IMR-90 (cell line): Measurements from ENCODE around the gene FNBP1L. TPM values are rescaled to one million over a fixed set of nuclear protein-coding genes. Genes with fewer than 3 reads are reported as not detected.

ENCODE experiments used
- ATAC-seq: fragments of 200-7000 bp; cut with Tn5 transposase; 2 replicates; pipeline ENCODE4 v1.9.1; 2020; ENCODE audit warnings: low read depth, mild to moderate bottlenecking, moderate library complexity
- BruUV-seq: library from RNA; stranded (reverse); fragments of 400-500 nt; replicated peaks from 2 replicates; lab custom pipeline; 2021; lab: Mats Ljungman, UMichigan
- CTCF ChIA-PET: fragments of 300-600 bp; formaldehyde crosslinking; extraction: SDS; loops from one replicate; lab custom pipeline; 2021; ENCODE audit warnings: antibody characterized with exemption; lab: Yijun Ruan, JAX
- POLR2A ChIA-PET: fragments of 300-600 bp; sonication (Branson Sonifier 250); formaldehyde crosslinking; loops from one replicate; lab custom pipeline; 2022; ENCODE audit warnings: antibody characterized with exemption; ENCODE audit not compliant: unreplicated experiment; lab: Charles Lee
- DNase-seq: peaks from one replicate; pipeline ENCODE4 v3.0.0; 2013
- H2AFZ ChIP-seq: replicated peaks from 2 replicates; pipeline ENCODE3; 2013; ENCODE audit warnings: low read length, mild to moderate bottlenecking; ENCODE audit not compliant: poor library complexity
- H2AK5ac ChIP-seq: 2 replicates; pipeline ENCODE4 v1.6.1; 2013; ENCODE audit warnings: low read depth, low read length, inconsistent platforms
- H2AK9ac ChIP-seq: replicated peaks from 2 replicates; pipeline ENCODE3; 2013; ENCODE audit warnings: mild to moderate bottlenecking, low read depth, low read length, moderate library complexity; ENCODE audit not compliant: poor library complexity
- H2BK120ac ChIP-seq: 2 replicates; pipeline ENCODE4 v1.6.1; 2013; ENCODE audit warnings: low read depth, low read length, inconsistent platforms
- H2BK15ac ChIP-seq: 3 replicates; pipeline ENCODE4 v1.6.1; 2013; ENCODE audit warnings: low read depth, low read length, inconsistent platforms
- H2BK20ac ChIP-seq: 2 replicates; pipeline ENCODE4 v1.6.1; 2013; ENCODE audit warnings: low read depth, mild to moderate bottlenecking, inconsistent platforms, low read length, moderate library complexity
- H2BK5ac ChIP-seq: 2 replicates; pipeline ENCODE4 v1.6.1; 2013; ENCODE audit warnings: mild to moderate bottlenecking, low read depth, low read length, inconsistent platforms; ENCODE audit not compliant: poor library complexity, severe bottlenecking
- H3K14ac ChIP-seq: replicated peaks from 2 replicates; pipeline ENCODE4 v1.6.1; 2013; ENCODE audit warnings: low read depth, low read length, inconsistent platforms
- H3K18ac ChIP-seq: 2 replicates; pipeline ENCODE4 v1.6.1; 2013; ENCODE audit warnings: low read depth, low read length, control low read depth
- H3K23ac ChIP-seq: 2 replicates; pipeline ENCODE4 v1.6.1; 2013; ENCODE audit warnings: low read depth, low read length, inconsistent platforms
- H3K27ac ChIP-seq: 2 replicates; pipeline ENCODE4 v1.5.1; 2013; ENCODE audit warnings: mild to moderate bottlenecking, control low read depth, low read length; ENCODE audit not compliant: insufficient read depth
- H3K27me3 ChIP-seq: 2 replicates; pipeline ENCODE4 v1.6.1; 2013; ENCODE audit warnings: low read length; ENCODE audit not compliant: control insufficient read depth, insufficient read depth
- H3K36me3 ChIP-seq: 2 replicates; pipeline ENCODE4 v1.6.1; 2013; ENCODE audit warnings: low read length, mixed read lengths; ENCODE audit not compliant: control insufficient read depth, insufficient read depth
- H3K4ac ChIP-seq: 2 replicates; pipeline ENCODE4 v1.6.1; 2013; ENCODE audit warnings: low read depth, low read length, inconsistent platforms
- H3K4me1 ChIP-seq: 2 replicates; pipeline ENCODE4 v1.6.1; 2013; ENCODE audit warnings: low read length, mixed read lengths; ENCODE audit not compliant: control insufficient read depth, insufficient read depth
- H3K4me2 ChIP-seq: 2 replicates; pipeline ENCODE4 v1.6.1; 2013; ENCODE audit warnings: low read depth, mild to moderate bottlenecking, control low read depth, low read length, moderate library complexity
- H3K4me3 ChIP-seq: 2 replicates; pipeline ENCODE4 v1.5.1; 2013; ENCODE audit warnings: low read depth, mild to moderate bottlenecking, control low read depth, low read length, moderate library complexity; ENCODE audit not compliant: insufficient read depth
- H3K56ac ChIP-seq: 2 replicates; pipeline ENCODE4 v1.6.1; 2013; ENCODE audit warnings: low read length, inconsistent platforms; ENCODE audit not compliant: insufficient read depth; ENCODE audit errors: extremely low read depth
- H3K79me1 ChIP-seq, 2 experiments: 2 replicates each; pipeline ENCODE4 v1.6.1; 2013; ENCODE audit warnings: low read length in 2 of 2, inconsistent platforms in 1 of 2, low read depth in 1 of 2
- H3K9ac ChIP-seq: 2 replicates; pipeline ENCODE4 v1.6.1; 2013; ENCODE audit warnings: low read depth, low read length, control low read depth
- H3K9me1 ChIP-seq: 2 replicates; pipeline ENCODE4 v1.6.1; 2013; ENCODE audit warnings: low read length, inconsistent platforms; ENCODE audit not compliant: insufficient read depth
- H3K9me3 ChIP-seq: 2 replicates; pipeline ENCODE4 v1.6.1; 2013; ENCODE audit warnings: low read length; ENCODE audit not compliant: control insufficient read depth, insufficient read depth
- H4K20me1 ChIP-seq: 2 replicates; pipeline ENCODE4 v1.6.1; 2013; ENCODE audit warnings: low read length, inconsistent platforms; ENCODE audit not compliant: insufficient read depth
- H4K5ac ChIP-seq: 2 replicates; pipeline ENCODE4 v1.6.1; 2013; ENCODE audit warnings: mild to moderate bottlenecking, low read depth, low read length, control low read depth
- H4K8ac ChIP-seq, 2 experiments: 2 replicates each; pipeline ENCODE4 v1.6.1; 2013; ENCODE audit warnings: low read depth in 2 of 2, low read length in 2 of 2, control low read depth in 1 of 2, inconsistent platforms in 1 of 2
- H4K91ac ChIP-seq: 2 replicates; pipeline ENCODE4 v1.6.1; 2013; ENCODE audit warnings: low read depth, low read length, inconsistent platforms; ENCODE audit not compliant: insufficient read depth
- CEBPB ChIP-seq: IDR thresholded peaks from 2 replicates; pipeline ENCODE4 v1.6.1; 2012; ENCODE audit warnings: low read depth, low read length, improper control_type of control experiment
- FOS ChIP-seq: fragments of 150-350 bp; IDR thresholded peaks from 2 replicates; pipeline ENCODE4 v1.6.1; 2016; ENCODE audit warnings: low read depth, low read length
- NFE2L2 ChIP-seq: fragments of 150-350 bp; IDR thresholded peaks from 2 replicates; pipeline ENCODE4 v1.6.1; 2016; ENCODE audit warnings: low read depth, mild to moderate bottlenecking, low read length
- dilution Hi-C: fragments of 300-500 bp; cut with HindIII; formaldehyde crosslinking; loops from one replicate; pipeline ENCODE4 v1.14.3; 2018; ENCODE audit warnings: low sequenced_read_pairs; ENCODE audit not compliant: unreplicated experiment
- in situ Hi-C: fragments of 300-500 bp; cut with MboI; formaldehyde crosslinking; loops from 3 replicates; pipeline ENCODE4 v1.14.3; 2019; ENCODE audit warnings: low sequenced_read_pairs, inconsistent platforms, mixed read lengths
- intact Hi-C: fragments of 100-400 bp; cut with micrococcal nuclease; formaldehyde crosslinking; loops from 2 replicates; pipeline ENCODE4 v1.10.0; 2022
- polyA plus RNA-seq, 3 experiments: library from polyadenylated mRNA; depleted of rRNA; stranded (reverse); fragments of >200 nt; gene quantifications; 2 replicates each; pipeline ENCODE4 v1.2.3, GENCODE V29; 2012; ENCODE audit warnings: low replicate concordance in 1 of 3
- total RNA-seq: library from RNA; depleted of rRNA; stranded (reverse); fragments of >200 nt; gene quantifications from 2 replicates; pipeline ENCODE4 v1.2.3, GENCODE V29; 2012
- TF ChIP-seq, protein P1 (sequence below): fragments of 150-350 bp; IDR thresholded peaks from 2 replicates; pipeline ENCODE4 v1.6.1; 2016; ENCODE audit warnings: low read depth, mild to moderate bottlenecking, low read length, moderate library complexity, borderline replicate concordance
- TF ChIP-seq, protein P2 (sequence below): conservative IDR thresholded peaks from 2 replicates; pipeline ENCODE4 v1.5.1; 2012; ENCODE audit warnings: mild to moderate bottlenecking, low read depth, low read length, improper control_type of control experiment

Gene FNBP1L
- total and polyA plus RNA-seq, 2 of the 4 experiments (the other 2 are of a cell fraction) = 9.3 to 15.2 TPM

DNA sequence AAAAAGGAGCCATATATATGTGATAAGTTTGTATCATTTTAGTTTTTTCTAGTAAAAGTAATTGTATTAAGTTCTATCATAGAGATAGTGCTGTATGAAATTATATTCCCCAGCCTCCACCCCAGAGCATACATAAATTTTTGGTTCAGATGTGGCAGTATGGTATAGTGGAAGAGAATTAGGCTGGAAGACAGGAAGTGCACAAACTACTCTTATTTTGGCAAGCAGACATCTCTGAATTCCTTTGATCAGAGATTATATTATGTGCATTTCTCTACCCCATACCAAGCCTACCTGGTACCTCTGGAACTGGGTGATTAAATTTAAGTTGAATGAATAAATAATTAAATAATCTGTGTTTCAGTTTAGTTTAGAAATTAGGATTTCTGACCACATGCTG is 55.9 kb downstream of the FNBP1L start:
- Histone ChIP-seq H2AFZ (no peak overlapping the region), H3K9me1 (no peaks in the 10 kb centered on the region), H3K4me1 (no peaks in the 10 kb centered on the region), H3K56ac (no peak overlapping the region), H3K14ac (no peak overlapping the region), H3K36me3 (no peaks in the 10 kb centered on the region), H3K79me1 (peaks cover under 1 to 2% of the 10 kb centered on the region in 2 experiments; a peak in 3 of 4 replicates), H3K4me3 (no peak overlapping the region), H2BK15ac (no peak overlapping the region), H3K23ac (no peak overlapping the region), H4K8ac (no peak overlapping the region), H3K9me3 (no peaks in the 10 kb centered on the region), H3K27me3 (no peaks in the 10 kb centered on the region), H2AK5ac (no peak overlapping the region), H2BK5ac (no peak overlapping the region), H2BK120ac (no peak overlapping the region), H3K9ac (no peak overlapping the region), H4K5ac (no peak overlapping the region), H4K91ac (no peak overlapping the region), H3K18ac (no peak overlapping the region), H2AK9ac (no peak overlapping the region), H3K4me2 (no peak overlapping the region), H3K27ac (no peak overlapping the region), H4K20me1 (no peaks in the 10 kb centered on the region), H3K4ac (no peak overlapping the region), H2BK20ac (no peak overlapping the region)
- no peak for ATAC-seq
- no TSS peak for BruUV-seq
- intact Hi-C loops = no loop called here
- DNase-seq = no peak
- TF ChIP-seq NFE2L2 = no peak
- TF ChIP-seq CEBPB = no peak
- no peak for TF ChIP-seq FOS
- TF ChIP-seq, protein P1, sequence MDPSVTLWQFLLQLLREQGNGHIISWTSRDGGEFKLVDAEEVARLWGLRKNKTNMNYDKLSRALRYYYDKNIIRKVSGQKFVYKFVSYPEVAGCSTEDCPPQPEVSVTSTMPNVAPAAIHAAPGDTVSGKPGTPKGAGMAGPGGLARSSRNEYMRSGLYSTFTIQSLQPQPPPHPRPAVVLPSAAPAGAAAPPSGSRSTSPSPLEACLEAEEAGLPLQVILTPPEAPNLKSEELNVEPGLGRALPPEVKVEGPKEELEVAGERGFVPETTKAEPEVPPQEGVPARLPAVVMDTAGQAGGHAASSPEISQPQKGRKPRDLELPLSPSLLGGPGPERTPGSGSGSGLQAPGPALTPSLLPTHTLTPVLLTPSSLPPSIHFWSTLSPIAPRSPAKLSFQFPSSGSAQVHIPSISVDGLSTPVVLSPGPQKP = no peak
- TF ChIP-seq, protein P2, sequence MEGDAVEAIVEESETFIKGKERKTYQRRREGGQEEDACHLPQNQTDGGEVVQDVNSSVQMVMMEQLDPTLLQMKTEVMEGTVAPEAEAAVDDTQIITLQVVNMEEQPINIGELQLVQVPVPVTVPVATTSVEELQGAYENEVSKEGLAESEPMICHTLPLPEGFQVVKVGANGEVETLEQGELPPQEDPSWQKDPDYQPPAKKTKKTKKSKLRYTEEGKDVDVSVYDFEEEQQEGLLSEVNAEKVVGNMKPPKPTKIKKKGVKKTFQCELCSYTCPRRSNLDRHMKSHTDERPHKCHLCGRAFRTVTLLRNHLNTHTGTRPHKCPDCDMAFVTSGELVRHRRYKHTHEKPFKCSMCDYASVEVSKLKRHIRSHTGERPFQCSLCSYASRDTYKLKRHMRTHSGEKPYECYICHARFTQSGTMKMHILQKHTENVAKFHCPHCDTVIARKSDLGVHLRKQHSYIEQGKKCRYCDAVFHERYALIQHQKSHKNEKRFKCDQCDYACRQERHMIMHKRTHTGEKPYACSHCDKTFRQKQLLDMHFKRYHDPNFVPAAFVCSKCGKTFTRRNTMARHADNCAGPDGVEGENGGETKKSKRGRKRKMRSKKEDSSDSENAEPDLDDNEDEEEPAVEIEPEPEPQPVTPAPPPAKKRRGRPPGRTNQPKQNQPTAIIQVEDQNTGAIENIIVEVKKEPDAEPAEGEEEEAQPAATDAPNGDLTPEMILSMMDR = no peak
- dilution Hi-C loops = no loop called here
- CTCF ChIA-PET = no interaction called here
- POLR2A ChIA-PET = no interaction called here
- in situ Hi-C loops = no loop called here
